Keratinocyte (primary cell): ENCODE results near the gene ZDHHC1. TPM values are rescaled to one million over a fixed set of nuclear protein-coding genes. Genes with fewer than 3 reads are reported as not detected.

Experiments
- DNase-seq: peaks from one replicate; pipeline ENCODE4 v3.0.0-alpha.2; 2011; ENCODE audit warnings: low read depth, missing footprints, low spot score
- FAIRE-seq: peaks from 2 replicates; lab custom pipeline; 2011; peaks lifted over from hg19 to GRCh38; lab: Jason Lieb, UNC
- H2AFZ ChIP-seq: 2 replicates; pipeline ENCODE4 v1.6.0; 2012; ENCODE audit warnings: low read length, control low read depth, inconsistent platforms; ENCODE audit not compliant: control insufficient read depth
- H3K27ac ChIP-seq: 2 replicates; pipeline ENCODE4 v1.5.1; 2011; ENCODE audit warnings: low read length; ENCODE audit not compliant: control insufficient read depth, insufficient read depth
- H3K27me3 ChIP-seq: 3 replicates; pipeline ENCODE4 v1.6.0; 2011; ENCODE audit warnings: low read length; ENCODE audit not compliant: control insufficient read depth, insufficient read depth; ENCODE audit errors: extremely low read depth
- H3K36me3 ChIP-seq, 2 experiments: 2 replicates in 1 of 2; 3 replicates in 1 of 2; pipeline ENCODE4 v1.5.1; 2011; ENCODE audit warnings: low read length in 2 of 2, mild to moderate bottlenecking in 1 of 2; ENCODE audit not compliant: control insufficient read depth in 2 of 2, insufficient read depth in 2 of 2; ENCODE audit errors: extremely low read depth in 1 of 2
- H3K4me1 ChIP-seq: 3 replicates; pipeline ENCODE4 v1.5.1; 2011; ENCODE audit warnings: low read length; ENCODE audit not compliant: control insufficient read depth, insufficient read depth; ENCODE audit errors: extremely low read depth
- H3K4me2 ChIP-seq: 3 replicates; pipeline ENCODE4 v1.6.0; 2011; ENCODE audit warnings: low read depth, low read length; ENCODE audit not compliant: control insufficient read depth, insufficient read depth; ENCODE audit errors: extremely low read depth
- H3K4me3 ChIP-seq, 3 experiments: fragments of 200-600 bp in 1 of 3; sonication (generic) in 1 of 3; 2 replicates in 2 of 3; 3 replicates in 1 of 3; pipeline ENCODE4 v1.5.1; 2011 to 2016; ENCODE audit warnings: low read length in 3 of 3, mild to moderate bottlenecking in 3 of 3, control low read depth in 2 of 3, inconsistent platforms in 1 of 3, low read depth in 1 of 3, mixed read lengths in 1 of 3, mixed run types in 1 of 3, moderate library complexity in 1 of 3; ENCODE audit not compliant: control insufficient read depth in 2 of 3, insufficient read depth in 2 of 3; ENCODE audit errors: extremely low read depth in 1 of 3
- H3K79me2 ChIP-seq: 2 replicates; pipeline ENCODE4 v1.6.0; 2012; ENCODE audit warnings: low read length; ENCODE audit not compliant: control insufficient read depth, insufficient read depth
- H3K9ac ChIP-seq: 3 replicates; pipeline ENCODE4 v1.6.0; 2011; ENCODE audit warnings: low read length; ENCODE audit not compliant: control insufficient read depth, insufficient read depth; ENCODE audit errors: extremely low read depth
- H3K9me1 ChIP-seq: 3 replicates; pipeline ENCODE4 v1.6.0; 2011; ENCODE audit warnings: low read length; ENCODE audit not compliant: control insufficient read depth, insufficient read depth; ENCODE audit errors: extremely low read depth
- H3K9me3 ChIP-seq: 2 replicates; pipeline ENCODE4 v1.5.1; 2012; ENCODE audit warnings: low read depth, low read length; ENCODE audit not compliant: control insufficient read depth
- H4K20me1 ChIP-seq: 3 replicates; pipeline ENCODE4 v1.6.0; 2011; ENCODE audit warnings: low read length; ENCODE audit not compliant: control insufficient read depth, insufficient read depth; ENCODE audit errors: extremely low read depth
- EZH2 ChIP-seq: IDR thresholded peaks from one replicate; pipeline ENCODE4 v1.6.1; 2012; ENCODE audit warnings: inconsistent platforms, mild to moderate bottlenecking, low read length, moderate library complexity
- dilution Hi-C: fragments of 300-500 bp; cut with MboI; formaldehyde crosslinking; loops from one replicate; pipeline ENCODE4 v1.7.0; 2020; ENCODE audit warnings: low sequenced_read_pairs; ENCODE audit not compliant: extremely low pct_ligation_motif_present
- polyA plus RNA-seq, 5 experiments: library from polyadenylated mRNA; depleted of rRNA in 3 of 5; stranded (reverse) in 3 of 5; stranded (forward) in 1 of 5; unstranded in 1 of 5; fragments of >200 nt; gene quantifications; 1 replicate in 1 of 5; 2 replicates in 3 of 5; 3 replicates in 1 of 5; pipeline versions ENCODE4 v1.2.1 to v1.2.3, GENCODE V29; 2011 to 2012; ENCODE audit warnings: missing spikeins in 2 of 5, low read depth in 1 of 5, low replicate concordance in 1 of 5
- TF ChIP-seq, protein P1 (sequence below), 3 experiments: IDR thresholded peaks in 1 of 3; conservative IDR thresholded peaks in 1 of 3; optimal IDR thresholded peaks in 1 of 3; 2 replicates in 2 of 3; 3 replicates in 1 of 3; pipeline versions ENCODE3 to v1.5.1; 2011; ENCODE audit warnings: low read length in 3 of 3, mild to moderate bottlenecking in 3 of 3, moderate library complexity in 2 of 3, control low read depth in 1 of 3, inconsistent platforms in 1 of 3; ENCODE audit not compliant: insufficient read depth in 2 of 3; ENCODE audit errors: extremely low read depth in 1 of 3

The ZDHHC1 gene
- polyA plus RNA-seq, 1 donor (not counting 4 experiments of a cell fraction or from before 2014, with no cell fraction given), result 1.1 TPM

DNA sequence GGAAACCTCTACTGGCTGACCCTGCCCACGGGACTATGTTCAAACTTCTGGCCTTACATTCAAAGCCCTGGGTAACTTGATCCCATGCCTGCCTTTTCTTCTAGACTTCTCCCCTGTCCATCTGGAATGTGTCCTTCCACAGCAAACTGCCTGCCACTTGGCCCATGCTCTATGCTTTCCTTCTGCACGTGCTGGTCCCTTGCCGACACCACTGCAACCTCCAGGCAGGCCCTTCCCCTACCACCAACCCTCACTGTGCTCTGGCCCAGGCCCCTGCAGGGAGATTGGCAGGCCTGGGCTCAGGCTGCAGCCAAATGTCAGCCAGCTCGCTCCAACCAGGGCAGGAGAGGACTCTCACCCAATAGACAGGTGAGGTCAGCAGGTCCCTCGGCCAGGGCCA, 25.6 kb upstream of the ZDHHC1 start:
- dilution Hi-C loops, result no loop called here

DNA sequence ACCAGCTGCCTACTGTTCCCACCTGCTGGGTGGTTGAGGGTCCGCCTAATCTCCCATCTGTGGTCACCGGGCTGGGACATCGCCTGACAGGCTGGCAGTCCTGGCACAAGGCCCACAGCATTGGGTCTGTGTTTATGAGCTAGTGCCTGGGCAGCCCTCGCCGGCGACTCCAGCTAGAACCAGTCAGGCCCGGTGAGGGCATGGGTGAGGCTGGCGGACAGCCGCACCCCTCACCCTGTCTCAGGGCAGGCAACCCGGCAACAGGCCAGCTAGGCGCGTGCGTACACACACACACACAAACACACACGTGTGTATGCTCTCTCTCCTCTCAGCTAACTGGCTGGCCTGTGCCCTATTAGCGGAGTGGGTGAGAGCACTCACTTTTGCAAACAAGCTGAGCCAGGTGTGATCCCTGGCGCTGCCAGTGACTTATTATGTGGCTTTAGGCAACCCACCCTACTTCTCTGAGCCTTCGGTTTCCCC, 25.0 kb upstream of the ZDHHC1 start:
- Histone ChIP-seq H3K4me1 (no peaks in the 10 kb centered on the region), H3K36me3 (peaks cover 13 to 34% of the 10 kb centered on the region in 2 experiments), H2AFZ (no peak overlapping the region), H3K4me3 (no peak overlapping the region), H4K20me1 (no peaks in the 10 kb centered on the region), H3K27me3 (no peaks in the 10 kb centered on the region), H3K9ac (no peak overlapping the region), H3K79me2 (no peaks in the 10 kb centered on the region), H3K4me2 (no peak overlapping the region), H3K9me1 (no peaks in the 10 kb centered on the region), H3K9me3 (no peaks in the 10 kb centered on the region), H3K27ac (no peak overlapping the region)
- dilution Hi-C loops, result no loop called here
- DNase-seq (no peak), FAIRE-seq (no peak)
- no peak for TF ChIP-seq EZH2
- TF ChIP-seq, protein P1, sequence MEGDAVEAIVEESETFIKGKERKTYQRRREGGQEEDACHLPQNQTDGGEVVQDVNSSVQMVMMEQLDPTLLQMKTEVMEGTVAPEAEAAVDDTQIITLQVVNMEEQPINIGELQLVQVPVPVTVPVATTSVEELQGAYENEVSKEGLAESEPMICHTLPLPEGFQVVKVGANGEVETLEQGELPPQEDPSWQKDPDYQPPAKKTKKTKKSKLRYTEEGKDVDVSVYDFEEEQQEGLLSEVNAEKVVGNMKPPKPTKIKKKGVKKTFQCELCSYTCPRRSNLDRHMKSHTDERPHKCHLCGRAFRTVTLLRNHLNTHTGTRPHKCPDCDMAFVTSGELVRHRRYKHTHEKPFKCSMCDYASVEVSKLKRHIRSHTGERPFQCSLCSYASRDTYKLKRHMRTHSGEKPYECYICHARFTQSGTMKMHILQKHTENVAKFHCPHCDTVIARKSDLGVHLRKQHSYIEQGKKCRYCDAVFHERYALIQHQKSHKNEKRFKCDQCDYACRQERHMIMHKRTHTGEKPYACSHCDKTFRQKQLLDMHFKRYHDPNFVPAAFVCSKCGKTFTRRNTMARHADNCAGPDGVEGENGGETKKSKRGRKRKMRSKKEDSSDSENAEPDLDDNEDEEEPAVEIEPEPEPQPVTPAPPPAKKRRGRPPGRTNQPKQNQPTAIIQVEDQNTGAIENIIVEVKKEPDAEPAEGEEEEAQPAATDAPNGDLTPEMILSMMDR (optimal IDR thresholded peaks at IDR 0.05 in 1 of 3, IDR thresholded peaks at IDR 0.05 in 1 of 3, conservative IDR thresholded peaks at IDR 0.05 in 1 of 3; ENCODE audit: extremely low read depth in 1 of 3, insufficient read depth in 2 of 3, low read length in 3 of 3), result no peak

More for the DNA sequence above, 25.6 kb upstream of the ZDHHC1 start:
- H2AFZ ChIP-seq, result no peak overlapping the region
- no peaks in the 10 kb centered on the region for H3K9me3 ChIP-seq
- no peak overlapping the region for H3K9ac ChIP-seq
- H4K20me1 ChIP-seq, result no peaks in the 10 kb centered on the region
- peaks cover 13 to 34% of the 10 kb centered on the region in 2 experiments for H3K36me3 ChIP-seq
- no peaks in the 10 kb centered on the region for H3K4me1 ChIP-seq
- no peak for FAIRE-seq
- no peaks in the 10 kb centered on the region for H3K9me1 ChIP-seq
- TF ChIP-seq EZH2, result no peak
- TF ChIP-seq, protein P1 (optimal IDR thresholded peaks at IDR 0.05 in 1 of 3, IDR thresholded peaks at IDR 0.05 in 1 of 3, conservative IDR thresholded peaks at IDR 0.05 in 1 of 3; ENCODE audit: extremely low read depth in 1 of 3, insufficient read depth in 2 of 3, low read length in 3 of 3), result no peak
- no peak overlapping the region for H3K4me3 ChIP-seq
- H3K79me2 ChIP-seq, result no peaks in the 10 kb centered on the region
- H3K27me3 ChIP-seq, result no peaks in the 10 kb centered on the region
- no peak overlapping the region for H3K4me2 ChIP-seq
- no peak for DNase-seq
- H3K27ac ChIP-seq, result no peak overlapping the region
